ENCODE results near the gene CFC1.
"Not testable (repeated sequence)": the region's sequence is repeated elsewhere in the genome, so short reads cannot be mapped to it uniquely, and the experiment has no call there.

Gene CFC1

DNA sequence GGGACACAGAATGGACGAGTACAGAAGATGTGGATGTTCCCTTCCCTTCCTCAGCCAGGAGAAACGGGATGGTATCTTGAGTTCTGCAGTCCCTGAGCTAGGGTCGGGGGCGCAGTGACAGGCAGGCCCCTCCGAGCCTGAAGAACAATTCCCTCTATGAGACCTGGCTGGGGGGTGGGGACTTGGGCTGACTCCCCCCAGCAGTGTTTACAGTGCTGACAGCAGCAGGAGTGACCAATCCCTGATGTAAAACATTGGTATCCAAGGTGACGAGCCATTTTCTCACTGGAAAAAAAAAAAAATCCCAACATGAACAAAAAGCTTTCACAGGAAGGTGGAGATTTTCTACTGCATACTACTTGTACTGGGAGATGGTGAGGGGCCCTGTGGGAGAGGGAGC is at the start of gene CFC1:
Gene CFC1, minus strand, starts transcription at position 183 of the 400 bp plus-strand sequence. CDS start 288 bp downstream, outside the sequence.
- not testable (repeated sequence) for DNase-seq (ENCODE audit: low read depth)

DNA sequence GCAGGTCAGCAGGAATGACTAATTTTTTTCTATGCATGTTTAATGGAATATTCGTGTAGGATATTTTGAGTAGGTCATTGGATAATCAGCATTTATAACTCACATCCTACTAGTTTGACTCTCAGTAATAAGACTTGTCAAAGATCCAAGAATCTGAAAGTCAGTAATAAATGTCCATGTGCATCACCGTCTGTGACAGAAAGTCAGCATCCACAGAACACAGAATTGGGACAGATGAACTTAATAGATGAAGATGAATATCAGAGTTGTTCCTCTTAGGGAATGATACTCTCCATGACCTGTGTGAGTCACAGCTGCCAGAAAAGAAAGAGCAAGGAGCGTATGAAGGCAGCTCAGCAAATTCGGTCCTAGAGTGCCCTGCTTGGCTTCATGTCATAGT is 42.3 kb upstream of the CFC1 start:
- not testable (repeated sequence) for DNase-seq (ENCODE audit: low read depth)

DNA sequence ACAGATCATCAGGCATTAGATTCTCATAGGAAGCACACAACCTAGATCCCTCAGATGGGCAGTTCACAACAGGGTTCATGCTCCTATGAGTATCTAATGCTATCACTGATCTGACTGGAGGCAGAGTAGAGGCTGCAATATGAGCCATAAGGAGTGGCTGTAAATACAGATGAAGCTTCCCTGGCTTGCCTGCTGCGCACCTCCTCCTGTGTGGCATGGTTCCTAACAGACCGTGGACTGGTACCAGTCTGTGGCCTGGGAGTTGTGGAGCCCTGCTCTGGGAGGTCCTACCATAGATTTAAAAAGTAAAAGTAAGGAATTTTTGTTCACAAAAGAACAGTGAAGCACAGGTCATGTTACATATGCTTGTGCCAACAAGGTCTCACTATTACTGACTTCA is 39.6 kb upstream of the CFC1 start:
- DNase-seq (ENCODE audit: low read depth): not testable (repeated sequence)

DNA sequence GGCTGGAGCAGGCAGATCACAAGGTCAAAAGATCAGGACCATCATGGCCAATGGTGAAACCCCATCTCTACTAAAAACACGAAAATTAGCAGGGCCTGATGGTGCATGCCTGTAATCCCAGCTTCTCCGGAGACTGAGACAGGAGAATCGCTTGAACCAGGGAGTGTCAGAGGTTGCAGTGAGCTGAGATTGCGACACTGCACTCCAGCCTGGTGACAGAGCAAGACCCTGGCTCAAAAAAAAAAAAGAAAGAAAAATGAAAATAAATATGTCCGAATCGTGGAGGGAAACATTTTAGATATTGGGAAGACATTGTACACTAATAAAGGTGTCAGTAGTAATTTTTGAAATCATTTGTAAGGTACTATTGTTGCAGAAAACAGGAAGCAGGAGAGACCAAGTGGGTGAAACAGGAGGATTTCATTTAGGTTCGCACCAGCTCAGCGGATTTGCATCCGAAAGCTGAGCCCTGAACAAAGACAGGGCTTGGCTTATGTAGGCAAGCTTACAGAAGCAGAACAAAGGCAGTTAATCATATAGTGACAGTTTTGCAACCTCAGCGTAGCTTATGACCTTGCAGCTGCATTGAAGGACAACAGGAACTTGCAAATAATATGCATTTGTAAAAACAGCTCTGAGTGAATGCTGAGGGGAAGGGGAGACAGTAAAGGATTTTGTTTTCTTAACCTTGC is 29.6 kb upstream of the CFC1 start:
- not testable (repeated sequence) for DNase-seq (ENCODE audit: low read depth)

DNA sequence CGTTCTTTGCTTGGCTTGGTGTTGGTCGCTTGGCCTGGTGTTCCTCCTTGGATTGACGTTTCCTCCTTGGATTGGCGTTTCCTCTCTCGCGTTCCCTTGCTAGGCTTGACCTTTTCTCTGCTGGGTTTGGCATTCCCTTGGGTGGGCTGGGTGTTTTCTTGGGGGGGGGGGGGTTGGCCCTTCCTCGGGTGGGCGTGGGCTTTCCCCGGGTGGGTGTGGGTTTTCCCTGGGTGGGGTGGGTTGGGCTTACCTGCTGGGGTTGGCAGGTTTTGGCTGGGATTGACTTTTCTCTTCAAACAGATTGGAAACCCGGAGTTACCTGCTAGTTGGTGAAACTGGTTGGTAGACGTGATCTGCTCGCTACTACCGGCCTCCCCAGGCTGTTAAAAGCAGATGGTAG is 11.8 kb upstream of the CFC1 start, which contains the start of gene POTEJ:
Gene POTEJ, plus strand, starts transcription at position 301 of the 400 bp plus-strand sequence. Its CDS starts 93 bp downstream, at position 394.
- DNase-seq (ENCODE audit: low read depth): not testable (repeated sequence)

DNA sequence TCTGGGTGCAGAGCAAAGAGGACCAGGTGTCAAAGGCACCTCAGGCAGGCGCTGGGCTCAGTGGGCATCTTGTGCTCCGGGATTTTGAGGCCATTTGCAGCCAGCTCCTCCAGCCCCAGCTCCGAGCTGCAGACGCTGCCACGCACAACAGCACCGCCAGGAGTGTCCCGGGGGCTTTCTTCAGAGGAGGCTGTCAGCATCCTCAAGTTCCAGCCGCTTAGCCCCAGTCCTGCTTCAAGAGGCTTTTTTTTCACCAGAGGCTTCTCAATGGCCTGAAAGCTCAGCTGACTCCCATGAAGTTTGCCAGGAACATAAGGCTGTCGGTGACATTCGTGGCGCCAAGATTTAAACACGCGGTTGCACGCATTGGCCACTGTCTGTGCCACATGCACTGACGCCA is 11.1 kb upstream of the CFC1 start:
- DNase-seq (ENCODE audit: low read depth): not testable (repeated sequence)

DNA sequence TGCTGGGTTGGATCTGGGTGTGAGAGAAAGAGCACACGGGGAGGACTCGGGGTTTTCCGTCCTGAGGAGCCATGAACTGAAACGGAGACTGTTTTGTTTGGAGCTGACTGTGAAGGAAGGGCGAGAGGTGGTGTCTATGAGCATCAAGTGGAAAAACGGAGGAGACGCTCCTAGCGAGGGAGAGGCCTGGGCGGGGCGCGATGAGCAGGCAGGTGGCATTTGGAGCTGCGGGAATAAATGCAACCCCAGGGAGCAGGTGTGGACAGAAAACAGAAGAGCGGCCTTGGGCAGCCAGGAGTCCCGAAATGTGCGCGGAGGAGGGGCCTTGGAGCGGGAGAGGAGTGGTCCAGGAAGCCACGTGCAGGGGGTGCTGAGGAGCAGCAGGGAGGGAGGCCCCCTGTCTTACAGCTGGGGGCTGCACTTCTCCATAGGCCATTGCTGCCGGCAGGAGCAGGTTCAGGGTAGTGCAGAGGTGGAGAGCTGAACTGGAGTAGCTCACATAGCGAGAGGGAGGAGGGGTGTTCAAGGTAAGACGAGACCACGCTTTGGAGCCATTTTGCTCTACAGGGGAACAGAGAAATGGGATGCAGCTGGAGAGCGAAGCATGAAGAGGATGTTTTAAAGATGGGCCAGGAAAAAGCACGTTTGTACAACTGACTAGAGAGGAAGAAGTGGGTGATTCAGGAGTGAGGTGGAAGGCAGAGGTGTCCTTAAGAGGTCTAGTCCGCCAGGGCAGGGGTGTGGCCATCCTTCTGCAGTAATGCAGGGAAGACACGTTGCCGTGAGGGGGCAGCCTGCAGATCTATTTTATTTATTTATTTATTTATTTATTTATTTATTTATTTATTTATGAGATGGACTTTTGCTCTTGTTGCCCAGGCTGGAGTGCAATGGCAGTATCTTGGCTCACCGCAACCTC is 9.9 kb upstream of the CFC1 start:
- DNase-seq (ENCODE audit: low read depth): not testable (repeated sequence)

DNA sequence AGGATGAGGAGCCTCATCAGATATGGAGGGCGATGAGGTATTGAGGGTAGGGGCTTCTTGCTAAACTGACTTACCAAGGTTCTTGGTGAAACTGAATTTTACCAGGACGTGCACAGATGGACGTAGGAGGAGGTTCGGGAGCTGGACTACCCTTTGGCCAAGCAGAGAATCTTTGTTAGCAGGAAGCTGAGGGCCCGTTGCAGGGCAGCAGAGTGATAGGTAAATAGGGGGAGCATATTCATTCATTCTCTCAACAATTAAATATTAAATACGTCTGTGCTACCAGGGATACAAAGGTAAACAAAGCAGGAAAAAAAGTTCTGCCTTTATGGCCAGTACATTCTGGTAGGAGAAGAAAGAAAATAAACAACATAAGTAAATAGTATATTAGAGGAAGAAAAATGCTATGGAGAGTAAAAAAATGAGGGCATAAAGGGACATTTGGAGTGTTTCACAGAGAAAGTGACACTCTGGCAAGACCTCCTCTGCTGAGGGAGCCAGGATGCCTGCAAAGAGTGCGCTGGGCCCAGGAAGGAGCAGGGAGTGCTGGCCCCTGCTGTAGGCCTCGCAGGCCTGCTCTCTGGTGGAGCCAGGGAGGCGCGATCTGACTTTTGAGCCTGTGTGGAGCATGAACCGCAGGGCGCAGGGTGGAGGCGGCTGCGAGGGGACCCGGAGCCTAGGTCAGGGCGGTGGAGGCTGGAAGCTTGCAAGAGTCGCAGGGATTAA is 9.1 kb upstream of the CFC1 start:
- not testable (repeated sequence) for DNase-seq (ENCODE audit: low read depth)

DNA sequence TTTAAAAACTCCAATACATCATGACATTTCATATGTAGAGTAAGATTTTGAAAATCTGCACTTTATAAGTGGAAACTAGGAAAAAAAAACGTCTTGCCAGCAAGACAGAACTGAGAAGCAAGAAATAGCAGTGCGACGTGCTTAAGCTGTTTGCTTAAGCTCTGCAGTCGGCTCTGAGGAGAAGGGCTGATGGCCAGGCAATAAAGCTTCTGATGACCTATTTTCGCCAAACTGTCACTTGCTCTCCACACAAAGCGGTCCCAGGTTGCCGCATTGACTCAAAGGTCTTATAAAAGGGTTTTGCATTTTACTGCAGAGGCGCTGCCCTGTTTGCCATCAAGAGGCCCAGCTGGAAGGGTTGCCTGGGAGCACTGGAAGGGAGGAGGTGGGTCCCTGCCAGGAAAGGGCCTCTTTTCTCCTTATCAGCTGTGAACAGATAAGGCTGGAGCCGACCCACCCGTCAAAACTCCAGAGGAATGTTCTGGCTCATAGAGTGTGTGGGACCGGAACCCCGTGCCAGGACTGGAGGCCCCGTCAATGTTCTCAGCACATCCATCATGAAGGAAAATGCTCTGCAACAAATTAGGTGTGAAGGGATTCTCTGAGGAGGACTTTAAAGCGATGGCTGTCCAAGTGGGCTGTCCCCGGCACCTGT is 2.4 kb upstream of the CFC1 start:
- DNase-seq (ENCODE audit: low read depth): not testable (repeated sequence)

DNA sequence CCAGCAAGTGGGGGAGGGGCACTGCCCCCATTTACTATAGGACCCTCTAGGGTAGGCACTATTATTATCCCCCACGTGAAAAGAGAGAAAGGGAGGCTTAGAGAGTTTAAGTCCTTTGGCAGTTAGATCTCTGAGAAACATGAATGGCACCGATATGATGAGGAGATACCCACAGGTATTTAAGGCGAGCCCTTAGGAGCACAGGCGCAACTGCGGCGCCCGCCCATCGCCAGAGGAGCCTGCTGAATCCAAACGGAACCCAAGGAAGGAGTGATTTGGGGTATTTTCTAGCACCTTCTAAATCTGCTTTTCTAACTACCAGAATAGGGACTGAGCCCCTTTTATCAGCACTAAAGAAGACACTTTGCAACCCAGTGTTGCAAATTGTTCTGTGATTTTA is 551 bp upstream of the CFC1 start:
- DNase-seq (ENCODE audit: low read depth): not testable (repeated sequence)

DNA sequence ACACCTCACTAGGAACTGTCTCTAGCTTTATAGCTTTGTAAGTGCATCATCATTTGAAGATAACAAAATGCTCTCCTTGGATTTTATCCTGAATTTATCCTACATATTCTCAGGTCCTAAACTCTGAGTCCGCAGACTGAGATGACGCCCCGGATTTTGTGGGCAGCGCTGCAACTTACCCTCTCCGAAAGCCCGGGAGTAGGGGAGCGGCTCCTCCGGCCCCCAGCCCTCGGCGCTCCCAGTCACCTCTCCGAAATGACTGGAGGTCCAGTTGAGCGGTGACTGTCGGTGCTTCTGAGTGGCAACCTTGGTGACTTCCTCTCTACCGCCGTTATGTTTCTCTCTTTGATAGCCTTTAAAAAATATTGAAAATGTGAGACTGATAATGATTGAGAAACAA is 912 bp downstream of the CFC1 start:
- DNase-seq (ENCODE audit: low read depth): not testable (repeated sequence)

DNA sequence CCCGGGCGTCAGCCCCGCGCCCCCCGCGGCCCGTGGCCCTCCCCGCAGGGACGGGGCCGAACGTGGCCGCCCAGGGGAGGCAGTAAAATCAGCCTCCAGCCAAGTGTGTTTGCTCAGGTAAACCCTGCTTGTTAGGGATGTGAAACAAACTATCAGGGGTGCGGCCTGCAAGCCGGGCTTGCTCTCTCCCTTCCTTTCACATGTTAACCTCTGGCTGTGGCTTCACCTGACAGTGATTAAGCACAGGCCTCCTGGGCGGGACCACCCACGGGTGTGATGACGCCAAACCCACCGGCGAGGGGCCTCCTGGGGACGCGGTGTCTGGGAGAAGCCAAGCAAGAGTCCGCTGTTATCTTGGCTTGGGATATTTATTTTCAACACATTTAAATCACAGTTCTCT is 1.4 kb downstream of the CFC1 start:
- not testable (repeated sequence) for DNase-seq (ENCODE audit: low read depth)

DNA sequence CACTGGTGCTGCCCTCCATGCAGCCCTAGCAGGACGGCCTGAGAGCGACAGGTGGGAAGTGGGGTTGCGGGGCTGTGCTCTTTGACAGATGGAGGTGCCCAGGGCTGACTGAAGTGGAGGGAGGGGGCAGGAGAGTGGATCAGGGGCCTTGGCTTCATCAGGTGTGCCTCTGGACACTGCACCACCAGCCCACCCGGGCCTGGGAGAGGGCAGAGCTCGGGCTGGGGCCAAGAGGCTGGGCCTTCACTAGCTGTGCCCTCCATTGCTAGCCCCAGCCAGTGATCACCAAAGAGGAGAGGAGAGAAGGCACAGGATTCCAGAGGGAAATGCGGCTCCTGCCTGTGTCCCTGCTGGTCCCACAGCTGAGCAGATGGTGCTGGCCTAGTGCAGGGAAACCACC is 2.6 kb downstream of the CFC1 start:
- not testable (repeated sequence) for DNase-seq (ENCODE audit: low read depth)

DNA sequence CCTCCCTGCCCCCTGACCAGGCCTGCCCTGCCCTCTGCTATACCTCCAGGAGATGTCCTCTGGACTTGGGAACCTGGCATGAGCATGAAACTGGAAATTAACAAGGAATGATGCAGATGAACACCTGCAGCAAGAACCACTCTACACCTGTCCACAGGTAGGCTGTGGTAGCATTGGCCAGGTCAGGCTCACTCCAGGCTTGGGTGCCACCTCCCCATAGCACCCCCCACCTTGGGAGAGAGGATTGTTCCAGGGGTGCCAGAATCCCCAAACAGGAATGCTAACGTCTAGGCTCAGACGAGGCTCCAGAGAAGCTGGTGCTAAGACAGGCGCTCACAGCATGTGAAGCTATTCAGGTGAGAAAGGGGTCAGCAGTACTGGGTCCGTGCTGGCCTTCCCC is 5.4 kb downstream of the CFC1 start:
- DNase-seq (ENCODE audit: low read depth): not testable (repeated sequence)

DNA sequence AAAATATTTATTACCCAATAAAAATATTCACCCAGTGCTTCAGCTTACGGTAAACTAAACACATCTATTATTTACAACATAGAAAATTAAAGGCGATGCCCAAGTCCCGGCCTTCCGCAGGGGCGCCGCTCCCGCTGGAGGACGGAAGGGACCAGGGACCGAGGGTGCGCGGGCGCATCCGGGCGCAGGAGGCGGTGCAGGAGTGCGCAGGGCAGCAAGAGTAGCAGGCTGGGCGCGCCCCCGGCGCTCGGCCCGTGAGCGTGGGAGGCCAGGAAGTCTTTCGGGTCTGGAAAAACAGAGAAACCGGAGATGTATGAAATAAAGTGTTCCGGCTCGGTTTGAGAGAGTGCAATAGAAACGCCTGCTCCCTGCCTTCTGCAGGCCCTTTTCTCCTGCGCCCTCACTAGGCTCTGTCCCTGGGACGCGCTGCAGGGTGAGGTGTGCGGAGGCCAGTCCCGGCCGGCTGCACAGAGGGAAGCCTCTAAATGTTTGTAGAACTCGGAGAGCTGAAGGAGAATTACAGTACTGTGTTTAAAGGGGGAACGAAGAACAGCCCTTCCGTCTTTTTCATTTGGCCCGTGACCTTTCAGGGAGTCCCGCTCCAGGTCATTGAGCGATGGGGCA is 6.5 kb downstream of the CFC1 start:
- DNase-seq (ENCODE audit: low read depth): not testable (repeated sequence)

DNA sequence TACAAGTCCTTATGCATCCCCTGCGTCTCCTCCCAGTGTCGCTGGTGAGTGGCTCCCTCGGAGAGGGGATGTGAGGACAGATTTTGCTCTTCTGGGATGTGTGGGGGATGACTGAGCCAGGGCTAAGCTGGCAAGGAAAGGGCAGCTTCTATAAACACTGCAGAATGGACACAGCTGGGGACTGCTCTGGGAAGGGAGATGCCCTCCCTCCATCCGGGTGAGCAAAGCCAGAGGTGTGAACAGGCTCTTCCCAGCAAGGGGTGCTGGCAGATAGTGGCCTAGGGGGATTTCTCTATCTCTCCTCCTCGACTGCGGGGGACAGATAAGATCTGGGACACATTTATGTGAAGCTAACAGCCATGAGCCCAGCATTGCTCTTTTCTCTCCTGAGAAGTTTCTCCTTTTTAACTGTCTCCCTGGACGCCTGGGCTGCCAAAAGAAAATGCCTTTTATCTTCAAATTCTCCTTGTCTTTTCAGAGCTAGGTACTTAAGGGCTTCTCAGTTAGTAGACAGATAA is 8.5 kb downstream of the CFC1 start:
- DNase-seq (ENCODE audit: low read depth): not testable (repeated sequence)

DNA sequence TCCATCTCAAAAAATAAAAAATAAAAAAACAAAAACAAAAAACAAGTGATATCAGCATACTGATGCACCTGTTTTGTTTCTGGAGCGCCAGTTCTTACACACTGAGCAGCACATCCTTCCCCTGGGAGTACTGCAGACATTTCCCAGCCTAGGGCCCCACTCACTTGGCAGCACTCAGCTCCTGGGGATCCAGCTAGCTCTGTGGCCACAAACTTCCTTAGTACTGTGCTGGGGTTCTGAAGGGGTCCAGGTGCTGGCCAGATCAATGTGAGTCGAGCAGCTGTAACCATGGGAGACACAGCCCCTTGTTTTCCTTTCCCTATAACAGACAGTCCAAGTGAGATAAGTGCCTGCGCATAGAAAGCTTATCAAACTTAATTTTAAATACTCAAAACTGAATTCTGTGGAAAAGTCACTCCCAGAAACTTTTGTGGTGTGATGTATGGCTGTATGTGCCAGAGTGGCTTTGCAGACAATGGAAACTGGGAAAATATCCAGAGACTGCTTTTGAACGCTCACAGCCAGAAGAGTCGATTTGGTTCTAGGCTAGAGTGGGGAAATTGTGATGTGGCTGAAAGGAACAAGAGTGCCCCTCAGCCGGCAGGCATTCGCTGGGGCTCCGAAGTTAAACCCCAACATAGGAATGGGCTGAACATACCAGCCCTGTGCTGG is 9.1 kb downstream of the CFC1 start:
- not testable (repeated sequence) for DNase-seq (ENCODE audit: low read depth)

DNA sequence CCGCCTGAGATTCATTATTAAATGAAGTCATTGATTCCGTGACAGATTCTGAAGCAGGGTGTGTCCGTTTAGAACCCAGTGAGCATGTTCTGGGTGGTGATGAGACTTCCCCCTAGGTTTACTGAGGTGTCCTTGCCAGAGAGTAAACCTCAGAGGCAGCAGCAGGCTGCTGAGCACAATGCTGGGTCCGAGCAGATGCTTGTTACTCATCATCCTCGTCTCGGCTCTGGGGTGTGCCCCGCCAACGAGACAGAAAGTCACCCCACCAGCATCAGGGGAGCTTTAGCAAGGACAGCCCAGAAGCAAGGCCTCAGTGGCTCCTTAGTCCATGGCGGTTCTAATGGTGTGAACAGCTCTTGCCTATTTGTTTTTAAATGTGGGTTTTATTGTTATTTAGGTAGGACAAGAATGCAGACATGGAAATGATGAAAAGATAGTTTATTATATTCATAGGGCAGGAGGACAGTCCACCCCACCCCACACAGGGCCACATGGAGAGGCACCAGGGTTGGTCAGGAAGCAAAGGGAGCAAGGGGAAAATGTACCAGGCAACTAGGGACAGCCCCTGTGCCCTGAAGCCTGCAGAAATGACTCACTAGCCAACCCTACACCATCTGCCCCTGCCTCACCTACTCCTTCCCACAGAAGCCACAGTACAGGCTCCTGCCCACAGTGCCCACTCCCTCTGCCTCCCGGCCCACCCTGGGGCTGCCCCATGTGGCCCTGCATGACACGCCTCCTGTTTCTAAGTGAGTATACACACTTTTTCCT is 10.5 kb downstream of the CFC1 start:
- not testable (repeated sequence) for DNase-seq (ENCODE audit: low read depth)

DNA sequence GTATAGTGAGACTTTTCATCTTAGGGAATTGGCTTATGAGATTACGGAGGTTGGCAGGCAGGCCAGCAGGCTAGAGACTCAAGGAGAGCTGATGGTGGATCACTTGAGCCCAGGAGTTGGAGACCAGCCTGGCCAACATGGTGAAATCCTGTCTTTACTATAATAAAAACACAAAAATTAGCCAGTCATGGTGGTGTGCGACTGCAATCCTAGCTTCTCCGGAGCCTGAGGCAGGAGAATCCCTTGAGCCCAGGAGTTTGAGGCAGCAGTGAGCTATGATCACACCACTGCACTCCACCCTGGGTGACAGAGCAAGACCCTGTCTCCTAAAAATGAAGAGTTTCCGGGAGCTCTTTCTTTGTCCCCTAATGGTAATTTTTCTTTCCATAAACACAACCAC is 14.6 kb downstream of the CFC1 start:
- DNase-seq (ENCODE audit: low read depth): not testable (repeated sequence)

DNA sequence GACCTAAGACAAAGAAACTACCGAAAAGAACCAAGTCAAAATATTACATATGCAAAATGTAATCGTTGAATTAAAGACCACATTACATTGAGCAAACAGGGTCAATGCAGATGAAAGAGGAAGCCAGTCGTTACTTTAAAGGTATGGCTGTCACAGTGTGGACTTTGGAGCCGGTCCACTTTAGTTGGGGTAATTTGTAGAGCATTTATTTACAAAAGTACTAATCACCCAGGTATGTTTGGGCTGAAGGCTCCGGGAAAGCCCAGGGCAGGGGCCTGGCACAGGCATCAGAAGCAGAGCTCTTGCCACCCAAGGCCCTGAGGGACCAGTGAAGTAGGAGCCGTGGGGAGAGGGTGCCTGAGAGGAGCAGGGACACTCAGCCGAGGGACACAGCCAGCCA is 15.8 kb downstream of the CFC1 start:
- not testable (repeated sequence) for DNase-seq (ENCODE audit: low read depth)

All from ELR (cell line).